Uterus (tissue), 4 donors: ENCODE measurements around the gene RUFY1. TPM values are rescaled to one million over a fixed set of nuclear protein-coding genes. Genes with fewer than 3 reads are reported as not detected.

Experiments
- DNase-seq, 2 donors: peaks; one replicate each; pipeline ENCODE4 v3.0.0-alpha.2; 2019 to 2020
- H3K27ac ChIP-seq, 2 donors: fragments of 200-600 bp; sonication (generic); 1 replicate in 1 of 2; 2 replicates in 1 of 2; pipeline ENCODE4 v1.5.1; 2016 to 2018
- H3K27me3 ChIP-seq, 2 donors: fragments of 200-600 bp; sonication (generic); one replicate each; pipeline ENCODE4 v1.5.1; 2018 to 2019; ENCODE audit warnings: control low read depth in 1 of 2
- H3K36me3 ChIP-seq, 2 donors: fragments of 200-600 bp; sonication (generic); one replicate each; pipeline ENCODE4 v1.5.1; 2019; ENCODE audit warnings: control low read depth in 1 of 2
- H3K4me1 ChIP-seq, 2 donors: fragments of 200-600 bp; sonication (generic); one replicate each; pipeline ENCODE4 v1.5.1; 2018 to 2019; ENCODE audit warnings: control low read depth in 1 of 2
- H3K4me3 ChIP-seq, 2 donors: fragments of 200-600 bp; sonication (generic); 1 replicate in 1 of 2; 2 replicates in 1 of 2; pipeline ENCODE4 v1.5.1; 2018 to 2019; ENCODE audit warnings: mild to moderate bottlenecking in 1 of 2
- H3K9me3 ChIP-seq, 2 donors: fragments of 200-600 bp; sonication (generic); one replicate each; pipeline ENCODE4 v1.5.1; 2019; ENCODE audit warnings: control low read depth in 1 of 2
- POLR2A ChIP-seq, 2 donors: fragments of 450-650 bp; IDR thresholded peaks; one replicate each; pipeline ENCODE4 v1.6.1; 2016; ENCODE audit warnings: antibody characterized with exemption in 2 of 2, mild to moderate bottlenecking in 1 of 2, moderate library complexity in 1 of 2
- intact Hi-C: fragments of 100-400 bp; cut with DNase I; formaldehyde crosslinking; loops from one replicate; pipeline ENCODE4 v1.15.1; 2023; ENCODE audit warnings: low total_unique reads
- total RNA-seq, 4 donors: library from RNA; depleted of rRNA in 3 of 4; stranded (reverse); fragments of >200 nt in 3 of 4; gene quantifications; one replicate each; pipeline versions ENCODE4 v1.1.0 to v1.2.4, GENCODE V29; 2014 to 2023
- TF ChIP-seq, protein P1 (sequence below), 4 experiments: fragments of 200-600 bp in 2 of 4; fragments of 450-650 bp in 2 of 4; sonication (generic) in 2 of 4; IDR thresholded peaks; one replicate each; pipeline ENCODE4 v1.5.1; 2016 to 2019; ENCODE audit warnings: antibody characterized with exemption in 4 of 4, mild to moderate bottlenecking in 2 of 4, moderate library complexity in 1 of 4
- donor health status: DM: yes; HTN: yes; CAD: no.

Gene RUFY1
- total RNA-seq, 4 donors from 2014 or later, result 8.2 to 59.2 (median 42.1) TPM

DNA sequence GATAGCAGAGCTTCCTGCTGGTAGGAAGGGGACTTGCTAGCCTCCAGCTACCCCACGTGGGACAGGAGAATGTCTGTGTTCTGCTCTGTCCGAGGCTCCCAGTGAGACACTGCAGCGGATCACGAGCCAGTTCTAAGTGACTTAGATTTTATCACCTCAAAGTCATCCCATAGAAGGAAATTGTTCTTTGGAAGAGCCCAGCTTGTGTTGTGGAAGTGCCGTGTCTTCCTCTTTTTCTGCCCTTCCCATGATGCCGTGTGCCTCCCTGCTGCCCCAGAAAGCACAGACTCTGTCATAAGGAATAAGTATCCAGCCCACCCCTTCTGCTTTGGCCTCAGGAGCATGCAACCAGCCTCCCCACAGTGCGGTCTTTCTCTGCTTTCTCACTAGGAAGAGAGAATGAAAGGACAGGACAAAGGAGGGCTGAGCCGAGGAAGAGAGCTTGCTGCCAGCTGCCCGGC lies 35.6 kb downstream of the RUFY1 start:
- H3K9me3 ChIP-seq, result no peaks in the 10 kb centered on the region
- DNase-seq, result no peak
- intact Hi-C loops, result no loop called here
- H3K27ac ChIP-seq, result no peak overlapping the region
- no peak for TF ChIP-seq POLR2A (IDR thresholded peaks at IDR 0.05)
- TF ChIP-seq, protein P1, sequence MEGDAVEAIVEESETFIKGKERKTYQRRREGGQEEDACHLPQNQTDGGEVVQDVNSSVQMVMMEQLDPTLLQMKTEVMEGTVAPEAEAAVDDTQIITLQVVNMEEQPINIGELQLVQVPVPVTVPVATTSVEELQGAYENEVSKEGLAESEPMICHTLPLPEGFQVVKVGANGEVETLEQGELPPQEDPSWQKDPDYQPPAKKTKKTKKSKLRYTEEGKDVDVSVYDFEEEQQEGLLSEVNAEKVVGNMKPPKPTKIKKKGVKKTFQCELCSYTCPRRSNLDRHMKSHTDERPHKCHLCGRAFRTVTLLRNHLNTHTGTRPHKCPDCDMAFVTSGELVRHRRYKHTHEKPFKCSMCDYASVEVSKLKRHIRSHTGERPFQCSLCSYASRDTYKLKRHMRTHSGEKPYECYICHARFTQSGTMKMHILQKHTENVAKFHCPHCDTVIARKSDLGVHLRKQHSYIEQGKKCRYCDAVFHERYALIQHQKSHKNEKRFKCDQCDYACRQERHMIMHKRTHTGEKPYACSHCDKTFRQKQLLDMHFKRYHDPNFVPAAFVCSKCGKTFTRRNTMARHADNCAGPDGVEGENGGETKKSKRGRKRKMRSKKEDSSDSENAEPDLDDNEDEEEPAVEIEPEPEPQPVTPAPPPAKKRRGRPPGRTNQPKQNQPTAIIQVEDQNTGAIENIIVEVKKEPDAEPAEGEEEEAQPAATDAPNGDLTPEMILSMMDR (IDR thresholded peaks at IDR 0.05), result no peak
- H3K36me3 ChIP-seq, result no peaks in the 10 kb centered on the region
- H3K4me3 ChIP-seq, result no peak overlapping the region
- no peaks in the 10 kb centered on the region for H3K27me3 ChIP-seq
- no peaks in the 10 kb centered on the region for H3K4me1 ChIP-seq

DNA sequence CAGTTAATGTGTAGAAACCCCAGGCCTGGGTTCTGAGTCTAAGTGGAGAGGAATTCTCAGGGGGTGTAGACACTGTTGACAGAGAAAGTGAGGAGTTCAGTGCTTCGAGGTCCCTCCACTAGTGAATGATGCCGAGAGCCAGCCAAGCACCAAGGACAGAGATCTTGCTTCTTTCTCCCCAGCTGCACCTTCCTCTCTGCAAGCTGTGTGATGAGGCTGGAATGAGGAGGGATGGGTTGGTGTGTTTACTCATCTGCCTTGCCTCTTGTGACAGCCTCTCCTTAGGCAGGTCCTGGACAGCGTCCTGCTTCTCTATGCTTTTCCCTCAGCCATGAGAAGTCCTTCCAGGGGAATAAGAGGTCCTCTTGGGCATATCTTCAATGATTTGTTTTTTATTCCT lies 37.8 kb downstream of the RUFY1 start:
- H3K27me3 ChIP-seq, result no peaks in the 10 kb centered on the region
- no peaks in the 10 kb centered on the region for H3K4me1 ChIP-seq
- H3K9me3 ChIP-seq, result no peaks in the 10 kb centered on the region
- no peak overlapping the region for H3K4me3 ChIP-seq
- TF ChIP-seq, protein P1 (IDR thresholded peaks at IDR 0.05), result no peak
- TF ChIP-seq POLR2A (IDR thresholded peaks at IDR 0.05), result no peak
- intact Hi-C loops, result no loop called here
- H3K27ac ChIP-seq, result no peak overlapping the region
- no peaks in the 10 kb centered on the region for H3K36me3 ChIP-seq
- no peak for DNase-seq

DNA sequence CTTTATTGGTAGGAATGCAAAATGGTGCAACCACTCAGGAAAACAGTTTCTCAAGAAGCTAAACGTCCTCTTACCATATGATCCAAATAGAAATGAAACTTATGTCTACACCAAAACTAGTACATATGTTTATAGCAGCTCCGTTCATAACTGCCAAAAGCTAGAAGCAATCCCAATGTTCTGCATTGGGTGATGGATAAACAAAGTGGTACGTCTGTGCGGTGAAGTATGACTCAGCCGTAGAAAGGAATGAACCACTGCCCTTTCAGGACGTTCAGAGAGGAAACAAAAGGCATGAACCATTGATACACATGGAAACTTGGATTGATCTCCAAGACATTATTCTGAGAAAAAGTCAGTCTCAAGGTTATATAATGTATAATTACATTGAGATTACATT lies 45.6 kb downstream of the RUFY1 start:
- intact Hi-C loops, result no loop called here
- H3K27me3 ChIP-seq, result no peaks in the 10 kb centered on the region
- no peak for DNase-seq
- H3K4me1 ChIP-seq, result no peaks in the 10 kb centered on the region
- H3K9me3 ChIP-seq, result no peaks in the 10 kb centered on the region
- H3K27ac ChIP-seq, result no peak overlapping the region
- no peaks in the 10 kb centered on the region for H3K36me3 ChIP-seq
- no peak for TF ChIP-seq POLR2A (IDR thresholded peaks at IDR 0.05)
- TF ChIP-seq, protein P1 (IDR thresholded peaks at IDR 0.05), result no peak
- H3K4me3 ChIP-seq, result no peak overlapping the region

DNA sequence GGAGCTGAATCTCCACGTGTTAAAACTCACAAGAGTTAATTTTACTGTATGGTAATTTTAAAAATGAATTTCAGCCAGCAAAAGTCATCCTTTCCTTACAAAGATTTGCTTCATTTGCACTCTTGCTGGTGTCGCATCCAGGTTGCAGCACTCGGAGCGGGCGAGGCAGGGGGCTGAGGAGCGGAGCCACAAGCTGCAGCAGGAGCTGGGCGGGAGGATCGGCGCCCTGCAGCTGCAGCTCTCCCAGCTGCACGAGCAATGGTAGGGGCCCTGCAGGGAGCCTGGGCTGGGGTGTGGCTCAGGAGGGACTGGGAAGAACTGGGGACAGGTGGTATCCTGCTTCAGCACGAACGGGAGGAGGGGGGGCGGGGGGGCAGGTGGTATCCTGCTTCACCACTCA lies 46.1 kb downstream of the RUFY1 start:
- Histone ChIP-seq H3K27me3 (no peaks in the 10 kb centered on the region), H3K4me1 (no peaks in the 10 kb centered on the region), H3K36me3 (no peaks in the 10 kb centered on the region), H3K27ac (no peak overlapping the region), H3K4me3 (no peak overlapping the region), H3K9me3 (no peaks in the 10 kb centered on the region)
- TF ChIP-seq POLR2A (IDR thresholded peaks at IDR 0.05), result no peak
- TF ChIP-seq, protein P1 (IDR thresholded peaks at IDR 0.05), result no peak
- intact Hi-C loops, result no loop called here
- DNase-seq, result no peak

DNA sequence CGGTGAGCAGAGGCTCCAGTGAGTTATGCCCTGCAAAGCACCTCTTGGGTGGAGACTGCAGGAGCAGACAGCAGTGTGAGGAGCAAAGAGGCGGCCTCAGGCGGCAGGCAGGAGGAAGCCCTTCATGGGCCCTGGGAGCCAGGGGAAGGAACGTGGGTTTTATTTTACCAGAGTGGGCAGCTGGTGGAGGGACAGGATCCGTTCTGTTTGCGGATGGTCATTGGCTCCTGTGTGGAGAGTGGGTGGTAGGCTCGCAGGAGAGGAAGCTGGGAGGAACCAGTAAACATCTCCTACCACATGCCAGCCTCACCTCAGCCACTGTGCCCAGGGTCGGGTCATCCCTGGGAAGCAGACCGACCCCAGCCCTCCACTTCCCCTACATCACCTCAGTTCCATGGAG lies 48.7 kb downstream of the RUFY1 start:
- no peak for TF ChIP-seq POLR2A (IDR thresholded peaks at IDR 0.05)
- TF ChIP-seq, protein P1 (IDR thresholded peaks at IDR 0.05), result no peak
- no peak for DNase-seq
- Histone ChIP-seq H3K27me3 (no peaks in the 10 kb centered on the region), H3K36me3 (no peaks in the 10 kb centered on the region), H3K4me1 (no peaks in the 10 kb centered on the region), H3K27ac (no peak overlapping the region), H3K4me3 (no peak overlapping the region), H3K9me3 (no peaks in the 10 kb centered on the region)
- intact Hi-C loops, result no loop called here
